CD4-positive, alpha-beta T cell (primary cell): ENCODE measurements around the gene MEGF8. TPM values are rescaled to one million over a fixed set of nuclear protein-coding genes. Genes with fewer than 3 reads are reported as not detected.

Source experiments
- ATAC-seq: fragments of 200-7000 bp; cut with Tn5 transposase; one replicate; pipeline ENCODE4 v1.10.0; 2022; ENCODE audit warnings: mild to moderate bottlenecking; ENCODE audit not compliant: poor library complexity
- CTCF ChIA-PET: fragments of 350-600 bp; sonication (Branson Sonifier 250); formaldehyde crosslinking; loops from one replicate; lab custom pipeline; 2021; ENCODE audit warnings: antibody characterized with exemption, inconsistent platforms; lab: Charles Lee
- POLR2A ChIA-PET: fragments of 350-600 bp; sonication (Branson Sonifier 250); formaldehyde crosslinking; loops from one replicate; lab custom pipeline; 2021; ENCODE audit warnings: antibody characterized with exemption, inconsistent platforms; lab: Charles Lee
- DNase-seq, 14 experiments: peaks; one replicate each; pipeline ENCODE4 v3.0.0-alpha.2; 2013 to 2020; ENCODE audit warnings: mixed read lengths in 2 of 14
- H3K27ac ChIP-seq, 2 donors: one replicate each; pipeline versions ENCODE4 v1.5.1 to v1.7.0; 2013; ENCODE audit warnings: low read length in 2 of 2, low read depth in 1 of 2, mild to moderate bottlenecking in 1 of 2
- H3K27me3 ChIP-seq, 2 experiments: 1 replicate in 1 of 2; 2 replicates in 1 of 2; pipeline versions ENCODE4 v1.6.1 to v1.7.0; 2013; ENCODE audit warnings: low read length in 2 of 2, control low read depth in 1 of 2, mild to moderate bottlenecking in 1 of 2, moderate library complexity in 1 of 2; ENCODE audit not compliant: insufficient read depth in 2 of 2, control insufficient read depth in 1 of 2
- H3K36me3 ChIP-seq: one replicate; pipeline ENCODE4 v1.6.1; 2013; ENCODE audit warnings: low read length, control low read depth; ENCODE audit not compliant: insufficient read depth
- H3K4me1 ChIP-seq: one replicate; pipeline ENCODE4 v1.6.1; 2013; ENCODE audit warnings: low read length, control low read depth; ENCODE audit not compliant: insufficient read depth
- H3K4me3 ChIP-seq: one replicate; pipeline ENCODE4 v1.5.1; 2013; ENCODE audit warnings: mild to moderate bottlenecking, low read length, moderate library complexity
- H3K9me3 ChIP-seq, 2 experiments: 1 replicate in 1 of 2; 2 replicates in 1 of 2; pipeline versions ENCODE4 v1.6.1 to v1.7.0; 2013; ENCODE audit warnings: low read length in 2 of 2, mild to moderate bottlenecking in 2 of 2, control low read depth in 1 of 2, moderate library complexity in 1 of 2; ENCODE audit not compliant: control insufficient read depth in 1 of 2, insufficient read depth in 1 of 2
- H3K27ac Mint-ChIP-seq: one replicate; pipeline ENCODE4 v1.8.0; 2020; ENCODE audit warnings: mixed read lengths
- H3K27me3 Mint-ChIP-seq: one replicate; pipeline ENCODE4 v1.8.0; 2021; ENCODE audit warnings: mixed read lengths
- H3K36me3 Mint-ChIP-seq: one replicate; pipeline ENCODE4 v1.8.0; 2021; ENCODE audit warnings: low read depth, mixed read lengths
- H3K4me1 Mint-ChIP-seq: one replicate; pipeline ENCODE4 v1.8.0; 2021; ENCODE audit warnings: low read depth, mixed read lengths
- H3K4me3 Mint-ChIP-seq: one replicate; pipeline ENCODE4 v1.8.0; 2020; ENCODE audit warnings: mild to moderate bottlenecking, mixed read lengths
- H3K9me3 Mint-ChIP-seq: one replicate; pipeline ENCODE4 v1.8.0; 2020; ENCODE audit warnings: mixed read lengths
- intact Hi-C, 2 experiments: fragments of 100-400 bp; cut with DNase I in 1 of 2; cut with micrococcal nuclease in 1 of 2; formaldehyde crosslinking; loops; one replicate each; pipeline versions ENCODE4 v1.15.1 to v1.9.0; 2023 to 2025; cut with DNase I, micrococcal nuclease
- total RNA-seq, 174 experiments: library from RNA in 2 of 174; stranded (reverse) in 2 of 174; gene quantifications; one replicate each; pipeline ENCODE4 v1.2.3 and lab custom pipeline; 2021 to 2026
- TF ChIP-seq, protein P1 (sequence below): fragments of 200-600 bp; IDR thresholded peaks from one replicate; pipeline ENCODE4 v1.8.0; 2022; ENCODE audit warnings: antibody characterized with exemption, mild to moderate bottlenecking

Gene MEGF8
- total RNA-seq, 2 experiments from 2014 or later: 4.1 to 4.2 TPM

DNA sequence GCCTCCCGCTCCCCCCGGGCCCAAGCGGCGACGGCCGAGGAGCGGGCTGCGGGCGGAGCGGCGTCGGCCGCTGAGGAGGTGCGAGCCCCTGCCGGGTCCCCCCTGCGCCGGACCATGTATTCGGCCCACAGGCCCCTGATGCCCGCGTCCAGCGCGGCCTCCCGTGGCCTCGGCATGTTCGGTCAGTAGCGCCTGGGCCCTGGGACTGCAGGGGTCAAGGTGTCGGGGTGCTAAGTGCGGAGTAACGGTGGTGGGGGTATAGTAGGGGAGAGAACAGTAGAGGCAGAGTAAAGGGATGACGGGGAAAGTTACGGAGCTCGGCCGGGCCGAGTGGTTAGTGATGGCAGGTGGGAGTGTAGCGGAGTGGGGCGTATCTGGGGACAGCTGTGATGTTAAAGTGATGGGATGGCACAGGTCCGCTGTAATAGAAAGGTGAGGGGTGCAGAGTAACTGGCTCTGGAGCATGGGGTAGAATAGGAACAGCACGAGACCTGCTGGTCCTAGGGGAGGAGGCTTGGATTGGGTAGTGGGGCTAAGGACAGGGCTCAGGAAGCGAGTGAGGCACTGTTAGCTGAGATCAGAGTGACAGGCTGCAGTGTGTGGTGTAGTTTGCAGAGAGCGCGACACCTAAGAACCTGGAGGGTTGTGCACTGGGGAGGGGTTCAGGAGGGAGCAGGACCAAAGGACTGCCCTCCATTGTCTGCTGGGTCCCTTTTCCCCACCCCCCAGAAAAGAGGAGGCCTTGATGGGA is 40.7 kb upstream of the MEGF8 start:
- H3K36me3 ChIP-seq: peaks cover 32% of the 10 kb centered on the region
- Mint-ChIP-seq H3K4me3 (peak overlapping the region; percentile 89), H3K27ac (peak overlapping the region; percentile 90), H3K9me3 (no peaks in the 10 kb centered on the region), H3K4me1 (peaks cover 31% of the 10 kb centered on the region), H3K27me3 (no peaks in the 10 kb centered on the region), H3K36me3 (peaks cover 34% of the 10 kb centered on the region)
- H3K4me1 ChIP-seq: peaks cover 58% of the 10 kb centered on the region
- peak in 4 of 14 experiments; percentile 24 to 61 (median 44) for DNase-seq
- intact Hi-C loops: loop anchor here (1.0 to 10.0 kb wide), 3 partner anchors 41 to 152 kb away; partner anchors contain the start of genes LIPE (in 1 of the 2), MEGF8 (in 1 of the 2) and POU2F2 (in 1 of the 2)
- H3K27ac ChIP-seq: peak overlapping the region; percentile 26 to 40
- H3K9me3 ChIP-seq: no peaks in the 10 kb centered on the region
- no peak for ATAC-seq
- peak overlapping the region; percentile 59 for H3K4me3 ChIP-seq
- TF ChIP-seq, protein P1, sequence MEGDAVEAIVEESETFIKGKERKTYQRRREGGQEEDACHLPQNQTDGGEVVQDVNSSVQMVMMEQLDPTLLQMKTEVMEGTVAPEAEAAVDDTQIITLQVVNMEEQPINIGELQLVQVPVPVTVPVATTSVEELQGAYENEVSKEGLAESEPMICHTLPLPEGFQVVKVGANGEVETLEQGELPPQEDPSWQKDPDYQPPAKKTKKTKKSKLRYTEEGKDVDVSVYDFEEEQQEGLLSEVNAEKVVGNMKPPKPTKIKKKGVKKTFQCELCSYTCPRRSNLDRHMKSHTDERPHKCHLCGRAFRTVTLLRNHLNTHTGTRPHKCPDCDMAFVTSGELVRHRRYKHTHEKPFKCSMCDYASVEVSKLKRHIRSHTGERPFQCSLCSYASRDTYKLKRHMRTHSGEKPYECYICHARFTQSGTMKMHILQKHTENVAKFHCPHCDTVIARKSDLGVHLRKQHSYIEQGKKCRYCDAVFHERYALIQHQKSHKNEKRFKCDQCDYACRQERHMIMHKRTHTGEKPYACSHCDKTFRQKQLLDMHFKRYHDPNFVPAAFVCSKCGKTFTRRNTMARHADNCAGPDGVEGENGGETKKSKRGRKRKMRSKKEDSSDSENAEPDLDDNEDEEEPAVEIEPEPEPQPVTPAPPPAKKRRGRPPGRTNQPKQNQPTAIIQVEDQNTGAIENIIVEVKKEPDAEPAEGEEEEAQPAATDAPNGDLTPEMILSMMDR: no peak
- POLR2A ChIA-PET: interaction anchor here (0.6 to 3.3 kb wide), 13 partner anchors 10 to 209 kb away, joined by 3 to 39 read pairs (median 5); partner anchors contain the start of genes CIC, GSK3A, PAFAH1B3 and POU2F2
- CTCF ChIA-PET: interaction anchor here (0.9 to 1.3 kb wide), 2 partner anchors 12 to 40 kb away, joined by 4 to 5 read pairs; no protein-coding TSS in a partner anchor
- H3K27me3 ChIP-seq: no peaks in the 10 kb centered on the region

DNA sequence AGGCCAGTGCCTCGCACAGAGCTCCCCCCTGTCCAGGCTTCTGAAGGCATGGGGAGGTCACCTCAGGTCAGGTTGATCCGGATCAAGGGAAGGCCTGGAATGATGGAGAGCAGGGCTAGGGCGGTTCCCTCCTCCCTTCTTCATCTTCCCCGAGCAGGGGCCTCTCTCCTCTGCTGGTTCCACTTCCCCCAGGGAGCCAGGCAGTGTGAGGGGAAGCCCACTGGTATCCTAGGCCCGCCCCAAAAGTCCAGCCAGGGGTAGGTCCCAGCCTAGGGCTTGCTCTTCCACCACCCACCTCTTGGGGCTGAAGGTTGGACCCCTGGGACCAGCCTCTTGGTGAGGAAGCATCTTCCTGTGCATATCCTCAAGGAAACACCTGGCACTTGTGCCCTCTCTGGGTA is 39.9 kb upstream of the MEGF8 start:
- peaks cover 40% of the 10 kb centered on the region for H3K36me3 ChIP-seq
- peak overlapping the region in 1 of 2 donors; percentile 26 for H3K27ac ChIP-seq
- H3K27me3 Mint-ChIP-seq: no peaks in the 10 kb centered on the region
- H3K27me3 ChIP-seq: no peaks in the 10 kb centered on the region
- H3K9me3 Mint-ChIP-seq: no peaks in the 10 kb centered on the region
- POLR2A ChIA-PET: interaction anchor here (0.8 to 1.6 kb wide), 4 partner anchors 33 to 87 kb away, joined by 3 to 8 read pairs (median 4); no protein-coding TSS in a partner anchor
- peak overlapping the region; percentile 59 for H3K4me3 ChIP-seq
- H3K36me3 Mint-ChIP-seq: peaks cover 36% of the 10 kb centered on the region
- H3K9me3 ChIP-seq: no peaks in the 10 kb centered on the region
- H3K4me1 ChIP-seq: peaks cover 55% of the 10 kb centered on the region
- CTCF ChIA-PET: interaction anchor here (1.3 kb wide), 1 partner anchor 11 kb away, joined by 5 read pairs; no protein-coding TSS in a partner anchor
- TF ChIP-seq, protein P1: no peak
- DNase-seq (peak in 2 of 14 experiments; percentile 34 to 54), ATAC-seq (no peak)
- peak overlapping the region; percentile 35 for H3K4me3 Mint-ChIP-seq
- intact Hi-C loops: loop anchor here (2.0 to 10.0 kb wide), 2 partner anchors 139 to 153 kb away; partner anchors contain the start of genes LIPE (in 1 of the 2) and POU2F2 (in 1 of the 2)
- H3K27ac Mint-ChIP-seq: peak overlapping the region; percentile 90
- H3K4me1 Mint-ChIP-seq: peaks cover 31% of the 10 kb centered on the region

DNA sequence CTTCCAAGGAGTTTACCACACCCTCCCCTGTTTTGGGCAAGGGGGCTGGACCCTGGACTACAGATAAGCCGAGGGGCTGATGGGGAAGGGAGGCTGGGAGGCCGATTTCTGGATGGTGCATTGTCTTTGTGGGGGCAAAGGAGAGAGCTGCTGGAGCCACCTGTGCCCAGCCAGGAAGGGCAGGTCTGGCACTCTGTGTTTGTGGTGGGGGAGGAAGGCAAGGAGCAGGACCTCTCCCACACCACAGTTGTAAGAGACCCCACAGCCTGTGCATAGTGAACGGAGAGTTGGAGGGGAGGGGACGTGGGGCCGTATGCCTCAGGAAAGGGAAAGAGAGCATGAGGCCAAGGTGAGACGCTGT is 39.5 kb upstream of the MEGF8 start:
- peaks cover 55% of the 10 kb centered on the region for H3K4me1 ChIP-seq
- ChIA-PET CTCF (no interaction called here), POLR2A (interaction anchor here (1.0 kb wide), 1 partner anchor 35 kb away, joined by 3 read pairs; no protein-coding TSS in a partner anchor)
- peaks cover 44% of the 10 kb centered on the region for H3K36me3 ChIP-seq
- no peak for ATAC-seq
- Mint-ChIP-seq H3K9me3 (no peaks in the 10 kb centered on the region), H3K27ac (peak overlapping the region; percentile 90), H3K27me3 (no peaks in the 10 kb centered on the region), H3K4me1 (peaks cover 31% of the 10 kb centered on the region), H3K36me3 (peaks cover 40% of the 10 kb centered on the region), H3K4me3 (peak overlapping the region; percentile 35)
- no peak for DNase-seq
- H3K27ac ChIP-seq: no peak overlapping the region
- H3K9me3 ChIP-seq: no peaks in the 10 kb centered on the region
- no peaks in the 10 kb centered on the region for H3K27me3 ChIP-seq
- intact Hi-C loops: loop anchor here (2.0 to 10.0 kb wide), 2 partner anchors 139 to 153 kb away; partner anchors contain the start of genes LIPE (in 1 of the 2) and POU2F2 (in 1 of the 2)
- no peak overlapping the region for H3K4me3 ChIP-seq
- TF ChIP-seq, protein P1: no peak
